ENCODE data around the gene TMEM245. TPM values are rescaled to one million over a fixed set of nuclear protein-coding genes. Genes with fewer than 3 reads are reported as not detected.

The TMEM245 gene
- total and polyA plus RNA-seq, 10 of the 15 experiments (the other 5 are each of a cell fraction or from before 2014, with no cell fraction given), result 7.4 to 36.1 (median 19.0) TPM

- TF ChIP-seq ATF3 (IDR thresholded peaks at IDR 0.05; ENCODE audit: borderline replicate concordance, extremely low read depth, low read depth, low read length), result no peak
- TF ChIP-seq RBBP5 (conservative IDR thresholded peaks at IDR 0.05), result no peak
- no peak for TF ChIP-seq LARP7 (IDR thresholded peaks at IDR 0.05)
- TF ChIP-seq PML (IDR thresholded peaks at IDR 0.05; ENCODE audit: low read length), result no peak
- no peak for TF ChIP-seq ATF2 (IDR thresholded peaks at IDR 0.05; ENCODE audit: low read length)
- TF ChIP-seq POLR2AphosphoS2 (IDR thresholded peaks at IDR 0.05; ENCODE audit: low read depth, low read length), result no peak
- TF ChIP-seq ZNF217 (IDR thresholded peaks at IDR 0.05), result no peak
- no peak for TF ChIP-seq IKZF1 (conservative IDR thresholded peaks at IDR 0.05)
- TF ChIP-seq RAD21 (IDR thresholded peaks at IDR 0.05; ENCODE audit: insufficient read depth, low read depth, low read length), result no peak
- no peak for TF ChIP-seq NR2F1 (conservative IDR thresholded peaks at IDR 0.05)
- no peak for TF ChIP-seq EED (IDR thresholded peaks at IDR 0.05; ENCODE audit: low read depth)
- TF ChIP-seq E2F4 (IDR thresholded peaks at IDR 0.05; ENCODE audit: low read depth, low read length), result no peak
Measured at GRCh38 chr9:109158651-109159050, 38.9 kb upstream of the TMEM245 start (continued).

GRCh38 chr9:109156708-109157107 is 37.0 kb upstream of the TMEM245 start:
- no peak for ATAC-seq
- no peak for FAIRE-seq
- Histone ChIP-seq H3K36me3 (ENCODE audit: control insufficient read depth in 2 of 2, insufficient read depth in 2 of 2, low read length in 1 of 2) (no peaks in the 10 kb centered on the region), H3K27ac (ENCODE audit: control insufficient read depth, insufficient read depth) (no peak overlapping the region), H4K20me1 (ENCODE audit: control insufficient read depth, insufficient read depth) (no peaks in the 10 kb centered on the region), H2AFZ (ENCODE audit: control insufficient read depth, low read depth, low read length) (no peak overlapping the region), H3K9ac (ENCODE audit: control insufficient read depth, insufficient read depth, low read length) (no peak overlapping the region), H3K79me2 (ENCODE audit: control insufficient read depth, insufficient read depth, low read length) (no peaks in the 10 kb centered on the region), H3K9me3 (replicated peaks; ENCODE audit: control insufficient read depth, insufficient read depth, low read length) (peaks cover 3% of the 10 kb centered on the region; the same call in 2 of the 3 replicates), H3K27me3 (replicated peaks in 1 of 2; ENCODE audit: control insufficient read depth in 2 of 2, insufficient read depth in 2 of 2, low read length in 1 of 2) (no peaks in the 10 kb centered on the region; a peak in 1 of 4 replicates), H3K4me1 (ENCODE audit: control insufficient read depth, insufficient read depth, low read length) (no peaks in the 10 kb centered on the region), H3K4me3 (no peak overlapping the region), H3K4me2 (ENCODE audit: control insufficient read depth, insufficient read depth) (no peak overlapping the region)
- 38% methylated on average over 8 of the region's 8 CpGs for WGBS (ENCODE audit: insufficient coverage, insufficient replicate concordance, low lambda C conversion rate, missing lambda C conversion rate)
- ChIA-PET POLR2A (interaction anchor here (0.7 kb wide), 1 partner anchor 602 kb away, joined by 3 read pairs; no protein-coding TSS in a partner anchor), RAD21 (ENCODE audit: unreplicated experiment) (no interaction called here), SMC1A (ENCODE audit: uncharacterized antibody, unreplicated experiment) (no interaction called here), CTCF (no interaction called here)
- in situ Hi-C loops (cut with MboI) (no loop called here), intact Hi-C loops (cut with micrococcal nuclease; ENCODE audit: unreplicated experiment) (no loop called here)
- DNase-seq (ENCODE audit: low read depth, low spot score), result no peak
- no TSS peak for BruUV-seq (replicated peaks)
- TF ChIP-seq RELB (IDR thresholded peaks at IDR 0.05; ENCODE audit: low read depth) (no peak), NRF1 (conservative IDR thresholded peaks at IDR 0.05; ENCODE audit: low read depth, low read length) (no peak), SKIL (IDR thresholded peaks at IDR 0.05; ENCODE audit: low read depth, poor library complexity, severe bottlenecking) (no peak), NR2C1 (IDR thresholded peaks at IDR 0.05) (no peak), BCL3 (IDR thresholded peaks at IDR 0.05; ENCODE audit: borderline replicate concordance, insufficient read depth, low read depth, low read length, poor library complexity, severe bottlenecking) (no peak)
